ENCODE measurements around the gene CHST5.
"Not testable (repeated sequence)": the region's sequence is repeated elsewhere in the genome, so short reads cannot be mapped to it uniquely, and the experiment has no call there.

- not testable (repeated sequence) for TF ChIP-seq CTCF (conservative IDR thresholded peaks at IDR 0.05; ENCODE audit: low read depth in 2 of 2); CREB1 (CRISPR knock-in tag; IDR thresholded peaks at IDR 0.05; ENCODE audit: low read depth); POLR2AphosphoS5 (IDR thresholded peaks at IDR 0.05; ENCODE audit: low read depth); EZH2phosphoT487 (IDR thresholded peaks at IDR 0.05; ENCODE audit: unreplicated experiment); EZH2 (IDR thresholded peaks at IDR 0.05; ENCODE audit: low read depth, unreplicated experiment); STAT1 (IDR thresholded peaks at IDR 0.05; ENCODE audit: unreplicated experiment); JUNB (IDR thresholded peaks at IDR 0.05; ENCODE audit: unreplicated experiment); ETS1 (IDR thresholded peaks at IDR 0.05); NANOG (IDR thresholded peaks at IDR 0.05; ENCODE audit: borderline replicate concordance); ZNF331 (CRISPR knock-in tag; IDR thresholded peaks at IDR 0.05; ENCODE audit: low read depth); ZNF462 (CRISPR knock-in tag; IDR thresholded peaks at IDR 0.05); ZNF114 (CRISPR knock-in tag; IDR thresholded peaks at IDR 0.05)
- TF ChIP-seq, protein P1, sequence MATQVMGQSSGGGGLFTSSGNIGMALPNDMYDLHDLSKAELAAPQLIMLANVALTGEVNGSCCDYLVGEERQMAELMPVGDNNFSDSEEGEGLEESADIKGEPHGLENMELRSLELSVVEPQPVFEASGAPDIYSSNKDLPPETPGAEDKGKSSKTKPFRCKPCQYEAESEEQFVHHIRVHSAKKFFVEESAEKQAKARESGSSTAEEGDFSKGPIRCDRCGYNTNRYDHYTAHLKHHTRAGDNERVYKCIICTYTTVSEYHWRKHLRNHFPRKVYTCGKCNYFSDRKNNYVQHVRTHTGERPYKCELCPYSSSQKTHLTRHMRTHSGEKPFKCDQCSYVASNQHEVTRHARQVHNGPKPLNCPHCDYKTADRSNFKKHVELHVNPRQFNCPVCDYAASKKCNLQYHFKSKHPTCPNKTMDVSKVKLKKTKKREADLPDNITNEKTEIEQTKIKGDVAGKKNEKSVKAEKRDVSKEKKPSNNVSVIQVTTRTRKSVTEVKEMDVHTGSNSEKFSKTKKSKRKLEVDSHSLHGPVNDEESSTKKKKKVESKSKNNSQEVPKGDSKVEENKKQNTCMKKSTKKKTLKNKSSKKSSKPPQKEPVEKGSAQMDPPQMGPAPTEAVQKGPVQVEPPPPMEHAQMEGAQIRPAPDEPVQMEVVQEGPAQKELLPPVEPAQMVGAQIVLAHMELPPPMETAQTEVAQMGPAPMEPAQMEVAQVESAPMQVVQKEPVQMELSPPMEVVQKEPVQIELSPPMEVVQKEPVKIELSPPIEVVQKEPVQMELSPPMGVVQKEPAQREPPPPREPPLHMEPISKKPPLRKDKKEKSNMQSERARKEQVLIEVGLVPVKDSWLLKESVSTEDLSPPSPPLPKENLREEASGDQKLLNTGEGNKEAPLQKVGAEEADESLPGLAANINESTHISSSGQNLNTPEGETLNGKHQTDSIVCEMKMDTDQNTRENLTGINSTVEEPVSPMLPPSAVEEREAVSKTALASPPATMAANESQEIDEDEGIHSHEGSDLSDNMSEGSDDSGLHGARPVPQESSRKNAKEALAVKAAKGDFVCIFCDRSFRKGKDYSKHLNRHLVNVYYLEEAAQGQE (IDR thresholded peaks at IDR 0.05; ENCODE audit: unreplicated experiment) = not testable (repeated sequence)
These were observed 6.6 kb upstream of the CHST5 start for GRCh38 chr16:75542462-75542861.

Measured in GM23338 (cell line).